Left forelimb (tissue), 1 donor: Measurements from ENCODE around the gene KRT6C.
A peak's percentile ranks its signal among the peaks of the same experiment; 100 is the strongest.
"Not testable (repeated sequence)": the region's sequence is repeated elsewhere in the genome, so short reads cannot be mapped to it uniquely, and the experiment has no call there.

Experiments
- DNase-seq: peaks from one replicate; pipeline ENCODE4 v3.0.0-alpha.2; 2018; ENCODE audit warnings: low spot score

The KRT6C gene

GRCh38 chr12:52473768-52474167, at the start of gene KRT6C:
Gene KRT6C (minus strand): TSS chr12:52473805. CDS start chr12:52473737, 68 bp downstream.
- DNase-seq = no peak

DNA sequence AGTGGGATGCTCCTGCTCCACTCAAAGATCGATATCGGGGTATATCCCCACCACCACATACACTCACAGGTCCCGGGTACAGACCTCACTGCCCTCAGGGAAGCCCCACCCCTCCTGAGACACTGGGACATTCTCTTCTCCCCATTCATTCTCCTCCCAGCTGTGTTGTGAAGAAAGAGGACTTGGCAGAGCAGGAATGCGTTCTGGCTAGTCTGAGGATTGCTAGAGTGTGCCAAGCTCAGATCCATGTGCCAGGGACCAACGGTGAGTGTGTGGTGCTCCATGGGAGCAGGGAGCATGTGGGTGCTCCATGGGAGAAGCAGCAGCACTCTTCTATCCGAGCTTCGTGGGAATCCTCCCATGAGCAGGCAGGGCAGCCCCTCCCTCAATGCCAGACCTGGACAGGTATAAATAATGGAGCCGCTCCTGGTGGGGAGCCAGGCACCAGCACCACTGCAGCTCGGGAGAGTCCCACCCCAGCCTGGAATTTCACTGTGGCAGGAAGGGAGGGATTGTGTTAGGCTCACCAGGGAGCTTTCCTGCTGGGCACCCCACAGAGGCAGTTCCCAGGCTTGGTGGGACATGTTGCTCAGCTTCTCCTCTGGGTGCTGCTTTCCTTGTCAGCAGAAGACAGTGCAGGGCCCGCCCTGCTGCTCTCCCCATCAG, 48.9 kb upstream of the KRT6C start:
- peak; percentile 59 for DNase-seq

DNA sequence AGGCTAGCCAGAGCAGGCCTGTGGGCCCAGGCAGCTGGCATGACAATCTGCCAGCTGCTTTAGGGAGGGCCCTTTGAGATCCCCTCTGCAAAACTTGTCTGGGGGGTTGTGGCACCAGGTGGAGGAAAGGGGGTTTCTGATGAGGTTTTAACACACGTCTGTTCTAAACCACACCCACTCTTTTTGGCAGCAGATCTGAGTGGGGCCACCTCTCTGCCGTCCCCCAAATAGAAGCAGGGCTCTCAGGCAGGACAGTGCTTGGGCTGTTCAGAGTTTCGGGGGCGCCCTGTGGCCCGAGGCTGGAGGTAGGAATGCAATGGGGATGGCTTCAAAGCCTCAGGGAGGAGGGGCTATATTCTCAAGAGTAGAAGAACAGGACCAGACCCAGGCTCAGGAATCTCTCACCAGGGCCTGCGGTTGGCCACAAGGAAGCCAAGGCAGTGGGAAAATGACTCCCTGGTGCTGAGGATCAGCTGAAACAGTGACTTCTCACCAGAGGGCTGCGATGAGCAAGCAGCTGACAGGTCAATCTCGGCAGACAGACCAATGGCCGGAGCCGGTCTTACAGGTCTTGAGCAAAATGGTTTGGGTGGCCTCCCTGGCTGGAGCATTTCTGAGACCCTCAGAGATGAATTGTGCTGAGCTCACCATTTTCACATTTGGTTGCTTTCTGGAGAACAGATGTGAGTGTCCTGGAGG, 48.1 kb upstream of the KRT6C start:
- DNase-seq = peak; percentile 64

- no peak for DNase-seq
These were observed 47.6 kb upstream of the KRT6C start for GRCh38 chr12:52521175-52521567.

DNA sequence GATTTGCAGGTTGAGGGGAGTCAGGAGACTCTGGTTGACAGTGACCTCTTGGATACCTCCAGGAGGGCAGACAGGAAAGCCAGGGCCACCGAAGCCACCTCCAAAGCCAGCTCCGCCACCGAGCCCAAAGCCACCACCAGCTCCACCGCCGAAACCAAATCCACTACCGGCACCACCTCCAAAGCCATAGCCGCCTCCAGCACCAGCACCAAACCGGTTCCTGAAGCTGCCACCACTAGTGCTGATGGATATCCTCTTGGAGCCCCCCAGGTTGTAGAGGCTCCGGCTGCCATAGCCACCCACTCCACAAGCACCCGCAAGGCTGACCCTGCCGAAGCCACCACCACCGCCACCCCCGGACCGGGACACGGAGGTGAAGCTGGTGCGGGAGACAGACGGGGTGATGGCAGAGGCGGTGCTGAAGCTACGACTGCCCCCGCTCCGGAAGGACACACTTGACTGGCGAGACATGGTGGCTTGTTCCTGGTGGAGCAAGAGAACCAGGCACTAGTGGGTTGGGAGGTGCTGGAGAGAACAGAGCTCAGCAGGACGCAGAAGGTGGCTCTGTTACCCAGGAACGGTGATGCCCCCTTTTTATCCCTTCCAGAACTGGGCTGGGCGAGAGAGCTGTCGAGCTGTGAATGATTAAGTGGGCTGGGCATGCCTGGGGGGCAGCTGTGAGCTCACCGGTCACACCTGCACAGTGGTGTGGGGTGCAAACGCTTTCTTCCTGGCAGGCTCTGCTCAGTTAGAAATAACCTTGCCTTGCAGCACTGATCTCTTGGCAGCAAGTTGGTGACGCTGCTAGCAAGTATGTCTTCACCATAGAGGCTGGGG, 46.4 kb upstream of the KRT6C start, which contains the start of gene KRT5:
Gene KRT5, minus strand, starts transcription at position 569 of the 837 bp plus-strand sequence. Its CDS starts 98 bp downstream, at position 471.
- peak; percentile 60 for DNase-seq

DNA sequence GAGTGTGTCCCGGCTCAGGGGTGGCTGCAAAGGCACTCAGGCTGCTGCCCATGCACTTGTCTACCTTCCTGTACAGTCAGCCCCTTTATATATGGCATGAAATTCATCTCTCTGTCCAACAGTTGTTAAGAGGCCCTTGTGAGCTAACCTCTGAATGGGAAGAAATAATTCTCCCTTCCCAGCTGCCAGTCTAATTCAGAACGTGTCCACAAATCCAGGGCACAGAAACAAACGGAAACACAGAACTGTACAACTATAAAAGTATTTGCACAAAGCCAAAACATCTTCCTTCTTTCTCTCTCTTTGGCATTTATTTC, 45.7 kb upstream of the KRT6C start:
- peak; percentile 44 for DNase-seq

GRCh38 chr12:52518574-52519386, 45.2 kb upstream of the KRT6C start:
- DNase-seq = peak; percentile 33

GRCh38 chr12:52517888-52518287, 44.3 kb upstream of the KRT6C start:
- DNase-seq = peak; percentile 34

- DNase-seq = no peak
These were observed 43.6 kb upstream of the KRT6C start for GRCh38 chr12:52517005-52517835.

- no peak for DNase-seq
These were observed 42.6 kb upstream of the KRT6C start for GRCh38 chr12:52515927-52516831.

DNA sequence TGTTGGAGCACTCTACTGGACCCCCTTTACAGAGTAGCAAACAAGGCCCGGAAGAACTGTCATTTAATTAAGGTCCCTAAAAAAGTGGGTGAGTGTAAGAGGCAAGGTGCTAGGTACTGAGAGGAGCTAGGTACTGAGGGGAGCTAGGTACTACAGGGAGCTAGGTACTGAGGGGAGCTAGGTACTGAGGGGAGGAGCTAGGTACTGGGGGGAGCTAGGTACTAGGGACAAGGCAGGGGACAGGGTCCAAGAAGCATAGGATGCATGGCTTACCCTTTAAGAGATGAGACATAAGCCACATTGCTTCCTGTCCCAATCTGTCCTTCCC, 41.7 kb upstream of the KRT6C start:
- no peak for DNase-seq

GRCh38 chr12:52514471-52515318, 41.1 kb upstream of the KRT6C start:
- no peak for DNase-seq

DNA sequence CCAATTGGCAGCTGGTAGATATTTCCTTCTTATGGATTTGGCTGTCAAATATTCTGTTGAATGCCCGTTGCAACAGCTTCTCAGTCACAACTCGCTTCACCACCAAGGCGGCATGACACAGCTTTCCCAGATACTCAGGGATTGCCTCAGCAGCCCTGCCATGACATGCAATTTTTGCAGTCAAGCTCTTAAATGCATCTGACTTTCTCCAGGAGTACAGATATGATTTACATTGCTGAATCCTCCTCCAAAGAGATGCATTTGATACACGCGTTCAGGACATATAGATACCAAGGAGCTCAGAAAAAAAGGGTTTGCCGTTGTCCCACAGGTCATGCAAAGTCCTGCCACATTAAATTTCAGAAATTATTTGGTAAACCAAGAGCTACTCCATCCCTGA, 40.1 kb upstream of the KRT6C start:
- DNase-seq = no peak

DNA sequence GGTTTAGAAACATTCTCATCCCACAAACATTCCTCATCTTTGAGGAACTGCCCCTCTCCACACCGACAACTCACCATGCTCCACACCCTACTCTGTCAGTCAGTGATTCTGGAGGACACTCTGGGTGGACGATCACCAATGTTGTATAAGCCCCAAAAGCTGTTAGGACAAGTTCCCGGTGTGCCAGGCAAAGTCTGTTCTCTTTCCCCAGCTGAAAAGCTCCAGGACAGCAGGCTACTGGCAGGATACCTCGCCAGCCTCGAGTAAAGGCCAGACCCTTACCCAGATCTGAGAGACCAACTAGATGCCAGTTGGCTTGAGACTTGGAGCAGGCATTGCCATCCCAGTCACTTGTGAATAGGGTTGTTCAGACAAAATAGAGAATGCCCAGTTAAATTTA, 34.6 kb upstream of the KRT6C start:
- no peak for DNase-seq

DNA sequence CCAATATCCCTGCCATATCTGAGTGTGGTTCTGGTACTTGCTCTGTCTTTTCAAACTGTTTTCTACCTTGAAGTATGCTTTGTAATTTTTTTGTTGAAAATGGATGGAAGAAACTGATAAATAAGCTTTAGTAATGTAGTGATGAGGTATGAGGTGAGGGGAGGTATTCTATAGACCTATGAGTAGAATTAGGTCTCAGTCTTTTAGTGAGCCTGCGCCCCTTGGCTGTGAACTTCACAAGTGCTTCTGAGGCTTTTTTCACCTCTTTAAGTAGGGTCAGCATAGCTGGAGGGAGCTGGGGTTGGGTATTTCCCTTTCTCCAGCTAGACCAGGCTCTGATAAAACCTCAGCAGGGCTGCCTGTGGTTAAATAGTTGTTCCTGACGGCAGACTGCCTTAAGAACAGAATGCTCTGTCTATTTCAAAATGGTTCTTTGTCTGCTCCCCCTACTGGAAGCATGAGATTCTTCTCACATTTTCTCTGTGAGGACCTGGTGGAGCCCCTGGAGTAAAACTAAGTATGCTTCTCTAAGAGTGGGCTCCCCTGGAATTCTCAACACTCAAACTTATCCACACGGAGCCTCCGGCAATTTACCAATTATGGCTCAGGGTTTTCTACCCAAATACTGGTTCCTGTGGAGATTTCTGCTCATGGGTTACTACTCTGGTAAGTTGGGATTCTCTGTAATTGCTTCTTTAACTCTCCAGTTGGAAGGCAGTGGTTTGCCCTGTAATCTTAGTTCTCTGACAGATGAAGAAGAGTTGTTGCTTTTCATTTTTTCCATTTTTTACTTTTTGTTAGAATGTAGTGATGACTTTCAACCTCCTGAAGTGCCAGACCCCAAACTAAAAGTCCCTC, 33.5 kb upstream of the KRT6C start:
- no peak for DNase-seq

GRCh38 chr12:52502877-52503276, 29.3 kb upstream of the KRT6C start:
- DNase-seq = no peak

GRCh38 chr12:52501490-52501889, 27.9 kb upstream of the KRT6C start:
- DNase-seq = no peak

- DNase-seq = not testable (repeated sequence)
These were observed 27.0 kb upstream of the KRT6C start for GRCh38 chr12:52500574-52500973.
